HG03103 (cell line): Measurements from ENCODE around the gene OR7A5.
"Not testable (repeated sequence)": the region's sequence is repeated elsewhere in the genome, so short reads cannot be mapped to it uniquely, and the experiment has no call there.

ENCODE experiments used
- ATAC-seq: cut with Tn5 transposase; IDR thresholded peaks from one replicate; pipeline ENCODE4 v1.9.1; 2021; ENCODE audit warnings: low read depth; ENCODE audit not compliant: unreplicated experiment

OR7A5 gene

DNA sequence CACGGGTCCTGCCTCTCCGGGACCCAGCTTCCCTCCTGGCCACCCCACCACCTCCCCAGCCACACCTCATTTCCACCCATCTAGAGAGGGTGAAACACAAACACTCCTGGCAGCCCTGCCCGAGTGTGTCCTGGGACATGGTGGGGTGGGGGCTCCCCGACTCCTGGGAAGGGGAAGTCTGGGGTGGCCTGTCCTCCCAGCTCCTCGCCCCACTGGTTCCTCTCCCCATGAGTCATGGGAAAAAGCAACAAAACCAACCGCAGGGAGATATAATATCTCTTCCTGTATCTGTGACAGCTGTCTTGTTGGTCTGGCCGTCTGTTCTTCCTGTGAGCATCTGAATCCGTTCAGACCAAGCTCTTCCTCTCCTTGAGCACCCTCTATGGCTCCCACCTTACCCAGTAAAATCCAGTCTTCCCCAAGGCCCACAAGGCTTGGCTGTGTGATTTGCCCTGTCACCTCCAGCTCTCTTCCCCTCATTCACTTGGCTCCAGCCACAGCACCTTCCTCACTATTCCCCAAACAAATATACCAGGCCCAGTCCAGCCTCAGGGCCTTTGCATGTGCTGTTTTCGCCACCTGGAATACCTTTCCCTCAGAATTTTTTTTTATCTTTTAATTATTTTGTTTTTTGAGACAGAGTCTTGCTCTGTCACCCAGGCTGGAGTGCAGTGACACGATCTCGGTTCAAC lies 49.7 kb downstream of the OR7A5 start:
- ATAC-seq, result not testable (repeated sequence)

- ATAC-seq, result not testable (repeated sequence)
These were observed 50.3 kb downstream of the OR7A5 start for GRCh38 chr19:14784730-14785101.

DNA sequence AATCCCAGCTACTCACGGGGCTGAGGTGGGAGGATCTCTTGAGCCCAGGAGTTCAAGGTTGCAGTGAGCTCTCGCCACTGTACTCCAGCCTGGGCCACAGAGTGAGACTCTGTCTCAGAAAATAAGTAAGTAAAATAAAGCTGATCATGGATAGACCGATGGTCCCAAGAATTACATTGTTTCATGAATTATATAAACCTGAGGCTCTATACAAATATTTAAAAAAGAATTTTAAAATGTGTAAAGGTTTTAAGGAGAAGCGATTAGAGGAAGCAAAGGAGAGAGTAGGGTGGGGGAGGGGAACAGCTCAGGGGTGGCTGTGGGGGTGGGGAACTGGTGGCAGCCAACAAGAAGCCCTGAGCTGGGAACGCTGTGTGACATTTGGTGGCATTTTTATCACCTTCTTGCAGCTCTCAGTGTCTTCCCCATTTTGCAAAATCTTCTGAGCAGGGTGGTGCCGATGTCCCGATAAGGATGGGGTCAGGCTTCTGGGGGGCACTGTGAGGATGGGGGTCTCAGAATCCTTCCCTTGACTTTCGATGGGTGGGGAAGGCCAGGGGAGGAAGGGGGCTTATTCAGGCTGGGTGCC lies 51.5 kb downstream of the OR7A5 start:
- ATAC-seq, result not testable (repeated sequence)

GRCh38 chr19:14782626-14783409 lies 52.2 kb downstream of the OR7A5 start:
- ATAC-seq, result no peak

- ATAC-seq, result not testable (repeated sequence)
These were observed 53.1 kb downstream of the OR7A5 start for GRCh38 chr19:14781713-14782536.

GRCh38 chr19:14780622-14781225 lies 54.3 kb downstream of the OR7A5 start:
- not testable (repeated sequence) for ATAC-seq

DNA sequence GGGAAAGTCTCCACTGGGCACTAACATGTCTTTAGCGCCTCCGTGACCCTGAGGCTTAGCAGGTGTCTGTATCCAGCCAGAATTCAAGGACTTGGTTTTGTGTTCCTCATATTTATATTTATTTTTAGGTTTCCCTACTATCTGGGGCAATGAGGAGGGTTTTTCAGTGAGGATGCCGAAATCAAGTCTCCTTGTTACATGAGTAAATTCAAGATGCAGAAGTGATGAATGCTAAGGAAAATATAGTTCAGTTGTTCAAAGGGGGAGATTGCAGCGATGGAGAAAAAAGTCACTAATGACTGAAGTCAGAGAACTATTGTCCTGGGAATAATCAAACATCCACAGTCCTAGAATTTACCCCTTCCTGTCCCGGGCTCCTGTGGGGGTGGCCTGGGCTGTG lies 55.8 kb downstream of the OR7A5 start:
- ATAC-seq, result no peak

DNA sequence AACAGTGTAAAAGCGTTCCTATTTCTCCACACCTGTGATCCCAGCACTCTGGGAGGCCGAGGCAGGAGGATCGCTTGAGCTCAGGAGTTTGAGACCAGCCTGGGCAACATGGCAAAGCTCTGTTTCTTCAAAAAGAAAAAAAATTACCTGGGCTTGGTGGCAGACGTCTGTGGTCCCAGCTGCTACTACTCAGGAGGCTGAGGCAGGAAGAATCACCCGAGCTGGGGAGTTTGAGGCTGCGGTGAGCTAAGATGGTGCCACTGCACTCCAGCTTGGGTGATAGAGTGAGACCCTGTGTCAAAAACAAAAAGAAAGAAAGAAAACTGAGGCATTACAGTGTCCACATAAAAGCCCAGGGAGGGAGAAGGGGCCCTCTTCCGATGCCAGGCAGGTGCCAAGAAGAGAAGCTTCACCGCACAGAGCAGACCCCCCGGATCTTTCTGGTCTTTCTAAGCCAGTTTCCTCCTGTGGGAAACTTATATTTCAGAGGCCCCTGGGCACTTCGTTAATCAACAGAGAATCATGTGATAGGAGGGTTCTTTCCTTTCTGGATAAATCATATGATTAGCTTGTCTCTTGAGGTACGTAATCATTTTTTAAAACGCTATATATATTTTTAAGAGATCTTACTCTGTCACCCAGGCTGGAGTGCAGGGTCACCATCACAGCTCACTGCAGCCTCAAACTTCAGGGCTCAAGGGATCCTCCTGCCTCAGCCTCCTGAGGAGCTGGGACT lies 56.7 kb downstream of the OR7A5 start, which contains the start of gene ADGRE2:
Gene ADGRE2 (minus strand): TSS at position 451 of the 736 bp plus-strand sequence. CDS start 1,804 bp downstream, outside the sequence.
- ATAC-seq, result not testable (repeated sequence)

GRCh38 chr19:14777645-14778044 lies 57.3 kb downstream of the OR7A5 start:
- not testable (repeated sequence) for ATAC-seq
